GM21390 (cell line): ENCODE data around the gene DHRSX.
"Not testable (repeated sequence)": the region's sequence is repeated elsewhere in the genome, so short reads cannot be mapped to it uniquely, and the experiment has no call there.

ENCODE experiments used
- ATAC-seq: cut with Tn5 transposase; IDR thresholded peaks from one replicate; pipeline ENCODE4 v1.9.1; 2021; ENCODE audit not compliant: unreplicated experiment

DHRSX gene

DNA sequence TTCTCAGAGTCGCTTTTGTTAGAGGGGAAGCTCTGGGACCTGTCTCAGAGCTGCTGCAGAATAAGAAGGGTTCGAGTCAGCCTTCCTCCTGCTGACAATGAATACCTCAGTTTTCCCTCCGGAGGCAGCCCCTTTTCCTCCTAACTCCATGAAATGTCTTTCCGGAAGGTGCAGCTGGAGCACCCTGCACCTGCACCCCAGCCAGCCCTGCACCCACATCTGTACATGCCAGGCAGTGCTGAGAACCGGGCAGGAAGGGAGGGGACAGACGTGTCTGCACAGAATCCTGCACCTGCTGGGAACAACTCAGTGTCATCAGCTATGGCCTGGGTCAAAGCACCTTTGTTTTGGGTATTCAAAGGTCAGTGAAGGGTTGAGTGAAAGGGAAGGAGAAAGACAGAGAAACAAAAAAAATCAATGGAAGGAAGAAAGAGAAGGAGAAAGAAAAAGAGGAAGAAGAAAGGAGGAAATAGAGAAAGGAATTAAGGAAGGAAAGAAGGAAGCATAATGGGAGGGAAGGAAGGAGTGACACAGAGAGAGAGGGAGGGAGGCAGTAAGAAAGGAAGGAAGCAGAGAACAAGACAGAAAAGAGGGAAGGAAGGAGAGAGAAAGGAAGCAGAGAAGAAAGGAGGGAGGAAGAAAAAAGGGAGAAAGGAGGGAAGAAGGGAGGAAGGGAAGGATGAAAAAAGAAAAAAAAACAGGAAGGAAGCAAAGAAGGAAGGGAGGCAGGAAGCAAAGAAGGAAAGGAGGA lies 273.7 kb downstream of the DHRSX start:
- no peak for ATAC-seq

DNA sequence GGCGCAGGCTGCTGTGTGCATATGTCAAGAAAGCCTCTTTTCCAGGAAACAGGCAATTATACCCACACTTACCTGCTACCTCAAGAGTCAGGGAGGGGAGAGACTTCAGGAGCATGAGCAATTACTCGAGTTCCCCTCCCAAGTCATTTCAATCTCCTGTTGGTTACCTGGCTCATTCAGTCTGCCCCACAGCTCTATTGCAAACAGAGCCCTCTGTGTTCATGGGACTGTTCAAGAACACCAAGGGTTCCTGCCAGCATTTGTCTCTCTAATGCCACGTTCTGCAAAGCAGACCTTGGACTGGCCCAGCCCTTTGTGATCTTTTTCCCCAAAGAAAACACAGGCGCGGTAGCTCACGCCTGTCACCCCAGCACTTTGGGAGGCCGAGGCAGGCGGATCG lies 274.6 kb downstream of the DHRSX start:
- ATAC-seq = no peak

DNA sequence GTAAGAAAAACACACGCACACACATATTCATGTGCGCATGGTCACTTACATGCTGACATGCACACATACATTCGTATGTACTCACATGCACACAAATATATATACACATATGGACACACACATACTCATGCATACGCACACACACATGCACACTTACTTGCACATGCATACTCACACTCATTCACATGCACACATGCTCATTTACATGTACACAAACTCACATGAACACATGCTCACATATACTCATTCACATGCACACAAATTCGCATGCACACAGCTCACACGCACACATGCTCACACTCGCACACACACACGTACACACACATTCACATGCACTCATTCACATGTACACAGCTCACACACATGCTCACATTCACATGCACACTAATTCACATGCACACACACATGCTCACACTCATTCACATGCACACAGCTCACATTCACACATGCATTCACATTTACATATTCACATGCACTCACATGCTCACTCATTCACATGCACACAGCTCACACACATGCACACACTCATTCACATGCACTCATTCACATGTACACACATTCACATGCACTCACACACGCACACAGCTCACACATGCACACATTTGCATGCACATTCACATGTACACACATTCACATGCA lies 276.1 kb downstream of the DHRSX start:
- no peak for ATAC-seq

DNA sequence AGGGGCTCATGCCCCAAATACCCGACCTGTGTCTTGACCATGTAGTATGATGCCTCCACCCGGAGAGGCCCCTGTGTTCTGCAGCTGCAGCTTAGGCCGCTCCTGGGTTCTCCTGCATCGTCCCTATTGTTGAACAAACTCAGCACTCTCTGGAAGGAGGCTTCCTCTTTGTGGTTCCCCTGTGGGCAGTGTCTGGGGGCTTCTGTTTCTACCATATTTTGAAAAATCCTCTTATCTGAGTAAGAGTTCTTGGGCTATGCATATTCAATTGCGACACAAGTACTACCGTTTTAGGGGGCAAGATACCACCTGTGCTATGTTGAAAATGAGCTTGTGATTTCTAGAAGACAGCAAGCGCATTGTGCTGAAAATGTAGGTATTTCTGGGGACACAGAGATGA lies 276.6 kb downstream of the DHRSX start:
- no peak for ATAC-seq

DNA sequence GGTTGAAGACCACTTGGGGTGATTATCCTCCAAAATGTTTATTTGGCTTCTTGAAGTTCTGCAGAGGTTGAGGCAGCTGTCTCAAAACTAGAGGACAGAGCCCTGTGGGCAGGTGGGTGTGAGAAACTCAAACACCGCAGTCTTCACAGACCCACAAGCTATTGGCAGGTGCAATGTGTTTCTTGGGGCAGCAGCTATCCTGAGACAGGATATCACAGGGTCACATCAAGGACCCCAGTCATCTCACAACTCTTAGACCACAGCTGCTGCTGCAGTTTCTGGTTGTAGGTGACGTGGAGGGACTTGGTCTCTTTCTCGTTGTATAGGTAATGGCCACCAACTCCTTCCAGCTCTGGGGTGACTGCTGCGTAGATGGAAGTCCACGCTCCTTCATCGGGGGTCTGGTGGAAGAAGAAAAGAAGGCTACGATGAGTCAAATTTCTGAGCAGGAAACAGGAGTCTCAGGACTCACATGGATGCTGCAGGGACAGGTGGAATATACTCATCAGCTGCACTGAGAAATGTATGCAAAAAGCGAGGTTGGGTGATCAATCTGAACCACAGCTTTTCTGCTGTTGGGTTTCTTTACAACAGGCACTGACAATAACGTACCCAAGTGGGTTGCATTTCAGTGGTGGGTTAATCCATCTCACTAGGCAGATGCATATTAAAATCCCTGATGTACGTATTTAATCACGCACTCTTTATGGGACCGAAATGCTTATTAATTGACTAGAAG lies 279.8 kb downstream of the DHRSX start:
- ATAC-seq = no peak

DNA sequence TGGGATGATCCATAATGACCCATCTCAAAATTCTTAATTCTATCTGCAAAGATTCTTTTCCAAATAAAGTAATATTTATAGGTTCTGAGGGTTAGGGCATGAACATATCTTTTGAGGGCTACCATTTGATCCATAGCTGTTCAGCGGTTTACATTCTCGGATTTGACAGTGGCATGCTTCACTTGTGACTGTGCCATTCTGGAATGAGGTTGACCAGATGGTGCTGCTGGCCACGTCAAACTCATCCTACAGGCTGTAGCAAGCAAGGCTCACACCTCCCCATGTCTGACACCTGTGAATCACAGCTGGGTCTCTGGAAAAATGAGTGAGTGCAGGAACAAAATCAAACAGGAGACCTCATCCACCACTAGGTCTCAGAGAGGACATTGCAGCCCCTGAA lies 280.5 kb downstream of the DHRSX start:
- ATAC-seq = no peak

DNA sequence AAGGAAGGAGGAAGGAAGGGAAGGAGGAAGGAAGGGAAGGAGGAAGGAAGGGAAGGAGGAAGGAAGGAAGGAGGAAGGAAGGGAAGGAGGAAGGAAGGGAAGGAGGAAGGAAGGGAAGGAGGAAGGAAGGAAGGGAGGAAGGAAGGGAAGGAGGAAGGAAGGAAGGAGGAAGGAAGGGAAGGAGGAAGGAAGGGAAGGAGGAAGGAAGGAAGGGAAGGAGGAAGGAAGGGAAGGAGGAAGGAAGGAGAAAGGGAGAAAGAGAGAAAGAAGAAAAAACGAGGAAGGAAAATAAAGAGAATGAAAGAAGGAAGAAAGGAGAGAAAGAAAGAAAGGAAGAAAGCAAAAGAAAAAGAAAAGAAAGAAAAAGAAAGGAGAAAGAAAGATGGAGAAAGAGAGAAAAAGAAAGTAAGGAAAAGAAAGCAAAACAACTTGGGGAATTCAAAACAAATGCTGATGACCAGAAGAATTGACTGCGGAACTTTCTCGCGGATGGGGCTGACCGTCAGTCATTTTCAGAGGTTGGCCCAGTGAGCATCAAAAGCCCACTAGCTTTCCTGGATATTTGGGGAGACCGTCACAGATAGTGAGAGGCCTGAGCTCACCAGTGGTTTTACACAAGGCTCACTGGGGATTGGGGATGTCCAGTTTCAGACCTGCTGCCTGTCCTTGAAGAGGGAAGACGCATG lies 286.5 kb downstream of the DHRSX start:
- not testable (repeated sequence) for ATAC-seq

DNA sequence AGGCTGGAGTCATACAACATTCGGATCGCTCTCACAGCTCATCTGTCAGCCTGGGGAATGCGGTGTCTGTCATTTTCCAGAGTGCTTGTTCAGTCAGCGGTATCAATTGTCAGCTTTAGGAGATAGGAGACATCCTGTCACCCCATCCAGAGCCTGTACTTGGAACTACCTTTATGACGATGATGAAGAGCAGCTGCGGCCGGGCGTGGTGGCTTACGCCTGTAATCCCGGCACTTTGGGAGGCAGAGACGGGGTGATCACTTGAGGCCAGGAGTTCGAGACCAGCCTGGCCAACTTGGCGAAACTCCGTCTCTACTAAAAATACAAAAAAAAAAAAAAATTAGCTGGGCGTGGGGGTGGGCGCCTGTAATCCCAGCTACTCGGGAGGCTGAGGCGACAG lies 289.1 kb downstream of the DHRSX start:
- not testable (repeated sequence) for ATAC-seq

DNA sequence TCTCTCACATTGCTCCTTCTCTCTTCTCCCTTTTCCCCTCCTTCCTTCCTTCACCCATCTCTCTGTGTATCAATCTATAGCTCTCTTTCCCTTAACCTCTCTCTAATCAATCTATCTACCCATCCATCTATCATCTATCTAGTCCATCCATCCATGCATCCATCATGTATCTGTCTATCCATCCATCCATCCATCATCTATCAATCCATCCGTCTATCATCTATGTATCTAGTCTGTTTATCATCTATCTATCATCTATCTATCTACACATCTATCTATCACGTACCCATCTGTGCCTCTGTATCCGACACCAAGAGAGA lies 307.5 kb downstream of the DHRSX start:
- no peak for ATAC-seq

DNA sequence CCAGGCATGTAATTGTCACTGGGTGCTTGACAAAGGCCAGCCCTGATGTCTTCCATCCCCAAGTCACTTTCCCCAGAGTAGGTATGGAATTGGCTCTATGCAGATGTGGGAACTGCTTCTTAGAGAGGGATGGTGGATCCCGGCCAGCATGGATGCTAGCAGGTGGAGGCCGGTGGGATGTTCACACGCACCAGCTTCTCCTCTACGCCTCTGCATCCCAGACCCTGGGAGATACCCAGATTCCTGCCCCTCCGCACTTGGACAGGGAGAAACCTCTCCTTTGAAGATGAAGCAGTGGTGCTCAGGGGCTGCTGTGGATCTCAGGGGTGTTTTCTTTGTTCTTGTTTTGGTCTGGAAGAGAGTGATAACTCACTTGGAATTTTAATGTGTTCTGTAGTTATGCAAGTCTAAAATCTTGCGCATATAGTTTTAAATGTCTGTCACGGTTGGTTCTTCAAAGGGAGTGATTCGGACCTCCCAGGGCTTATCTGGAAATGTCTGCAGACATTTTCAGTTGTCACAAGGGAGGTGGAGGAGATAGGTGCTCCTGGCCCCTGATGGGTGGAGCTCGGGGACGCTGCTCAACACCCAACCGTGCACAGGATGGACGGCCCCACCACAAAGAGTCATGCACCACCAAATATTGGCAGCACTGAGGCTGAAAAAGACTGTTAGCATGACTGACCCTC lies 308.0 kb downstream of the DHRSX start:
- ATAC-seq = no peak

DNA sequence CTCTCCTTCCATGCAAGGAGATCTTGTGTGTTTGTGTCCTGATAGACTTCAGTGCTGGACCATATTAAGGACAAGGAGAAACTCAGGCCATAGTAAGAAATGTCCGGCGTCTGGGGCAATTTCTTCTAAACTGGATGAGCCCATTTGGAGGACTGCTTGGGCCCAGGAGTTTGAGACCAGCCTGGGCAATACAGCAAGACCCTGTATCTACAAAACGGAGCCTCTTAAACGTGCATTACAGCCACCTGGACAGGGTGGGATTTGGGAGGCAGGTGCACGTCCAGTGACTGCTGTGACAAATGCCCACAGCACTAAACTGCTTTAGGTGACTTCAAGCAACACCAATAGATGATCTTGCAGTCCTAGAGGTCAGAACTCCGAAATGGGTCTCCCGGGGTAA lies 311.9 kb downstream of the DHRSX start:
- ATAC-seq = no peak

DNA sequence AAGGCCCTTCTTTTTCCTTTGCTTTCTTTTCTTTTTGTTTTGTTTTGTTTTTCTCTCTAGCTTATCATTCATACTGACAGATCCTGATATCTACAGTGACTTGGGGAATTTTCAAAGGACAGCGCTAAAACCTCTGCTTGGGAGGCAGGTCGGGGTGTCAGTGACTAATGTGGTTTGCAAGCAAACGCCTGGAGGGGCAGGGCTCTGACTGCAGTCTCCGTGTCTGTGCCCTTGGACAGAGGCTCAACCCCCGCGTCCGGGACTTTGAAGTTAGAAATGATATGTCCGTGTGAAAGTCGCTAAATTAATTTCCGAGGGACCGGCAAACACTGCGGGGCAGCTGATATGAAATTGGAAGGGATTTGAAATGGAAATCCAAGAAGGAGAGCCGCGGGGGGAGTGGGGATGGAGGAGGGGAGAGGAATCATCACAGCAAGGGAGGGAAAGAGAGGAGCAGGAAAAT lies 312.4 kb downstream of the DHRSX start:
- no peak for ATAC-seq

DNA sequence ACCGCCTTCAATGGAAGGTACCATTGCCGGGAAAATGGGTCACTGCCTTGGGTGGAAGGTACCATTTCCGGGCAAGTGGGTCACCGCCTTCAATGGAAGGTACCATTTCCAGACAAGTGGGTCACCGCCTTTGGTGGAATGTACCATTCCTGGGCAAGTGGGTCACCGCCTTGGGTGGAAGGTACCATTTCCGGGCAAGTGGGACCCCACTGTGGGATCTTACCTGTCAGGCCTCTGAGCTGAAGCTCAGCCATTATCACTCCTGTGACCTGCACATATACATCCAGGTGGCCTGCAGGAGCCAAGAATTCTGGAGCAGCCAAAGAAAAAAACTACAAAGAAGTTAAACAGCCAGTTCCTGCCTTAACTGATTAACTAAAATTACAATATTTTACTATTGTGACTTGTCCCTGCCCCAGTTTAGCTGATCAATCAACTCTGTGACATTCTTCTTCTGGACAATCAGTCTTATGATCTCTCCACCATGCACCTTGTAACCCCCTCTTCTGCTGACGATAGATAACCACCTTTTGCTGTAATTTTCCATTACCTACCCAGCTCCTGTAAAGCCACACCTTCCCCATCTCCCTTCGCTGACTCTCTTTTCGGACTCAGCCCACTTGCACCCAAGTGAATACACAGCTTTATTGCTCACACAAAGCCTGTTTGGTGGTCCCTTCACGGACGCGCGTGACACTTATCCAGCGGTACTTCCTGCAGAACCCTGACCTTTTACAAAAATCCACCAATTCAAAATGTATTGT lies 313.2 kb downstream of the DHRSX start:
- no peak for ATAC-seq

DNA sequence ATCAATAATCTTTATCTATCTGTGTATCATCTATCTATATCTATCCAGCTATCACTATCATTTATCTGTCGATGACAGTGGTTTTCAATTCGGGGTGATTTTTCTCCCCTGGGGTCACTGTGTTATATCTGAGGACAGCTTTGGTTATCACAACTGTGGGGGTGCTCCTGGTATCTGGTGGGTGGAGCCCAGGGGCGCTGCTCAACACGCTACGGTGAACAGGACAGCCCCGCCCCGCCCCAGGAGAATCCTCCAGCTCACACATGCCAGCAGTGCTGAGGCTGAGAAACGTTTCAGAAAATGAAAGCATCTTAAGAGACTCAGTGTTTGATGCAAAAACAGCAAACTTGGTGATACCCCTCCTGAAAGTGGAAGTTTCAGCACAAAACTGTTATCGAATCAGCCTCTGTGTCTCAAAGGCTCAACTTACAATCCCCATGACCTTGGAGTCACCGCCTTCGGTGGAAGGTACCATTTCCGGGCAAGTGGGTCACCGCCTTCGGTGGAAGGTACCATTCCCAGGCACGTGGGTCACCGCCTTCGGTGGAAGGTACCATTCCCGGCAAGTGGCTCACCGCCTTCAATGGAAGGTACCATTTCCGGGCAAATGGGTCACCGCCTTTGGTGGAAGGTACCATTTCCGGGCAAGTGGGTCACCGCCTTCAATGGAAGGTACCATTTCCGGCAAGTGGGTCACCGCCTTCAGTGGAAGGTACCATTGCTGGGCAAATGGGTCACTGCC lies 315.3 kb downstream of the DHRSX start:
- ATAC-seq = no peak

DNA sequence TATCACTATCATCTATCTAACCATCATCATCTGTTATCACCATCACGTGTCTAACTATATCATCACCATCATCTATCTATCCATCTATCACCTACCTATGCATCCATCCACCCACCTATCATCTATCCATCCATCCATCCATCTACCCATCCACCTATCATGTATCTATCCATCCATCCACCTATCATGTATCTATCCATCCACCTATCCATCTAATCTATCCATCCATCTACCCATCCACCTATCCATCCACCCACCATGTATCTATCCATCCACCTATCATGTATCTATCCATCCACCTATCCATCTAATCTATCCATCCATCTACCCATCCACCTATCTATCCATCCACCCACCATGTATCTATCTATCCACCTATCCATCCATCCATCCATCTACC lies 316.7 kb downstream of the DHRSX start:
- ATAC-seq = no peak

DNA sequence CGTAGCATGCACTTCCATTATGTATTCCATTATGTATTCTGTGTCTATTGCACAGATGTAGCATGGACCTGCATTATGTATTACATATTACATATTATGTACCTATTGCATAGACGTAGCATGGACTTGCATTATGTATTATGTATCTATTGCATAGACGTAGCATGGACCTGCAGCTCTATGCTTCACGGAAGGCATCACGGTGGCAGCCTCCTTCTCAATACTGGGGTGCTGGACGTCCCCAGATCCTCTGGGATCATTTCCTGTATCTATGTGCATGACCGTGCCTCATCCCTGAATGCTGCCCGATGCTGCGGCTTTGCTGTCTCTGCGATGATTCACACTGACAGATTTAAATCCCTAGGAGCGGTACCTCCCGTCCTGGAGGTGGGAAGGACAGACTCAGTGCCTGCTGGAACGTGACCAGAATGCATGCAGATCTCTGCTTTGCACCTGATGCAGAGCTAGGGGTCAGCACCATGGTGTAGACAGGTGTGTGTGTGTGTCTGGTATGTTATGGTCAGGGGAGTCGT lies 317.5 kb downstream of the DHRSX start:
- ATAC-seq = no peak

DNA sequence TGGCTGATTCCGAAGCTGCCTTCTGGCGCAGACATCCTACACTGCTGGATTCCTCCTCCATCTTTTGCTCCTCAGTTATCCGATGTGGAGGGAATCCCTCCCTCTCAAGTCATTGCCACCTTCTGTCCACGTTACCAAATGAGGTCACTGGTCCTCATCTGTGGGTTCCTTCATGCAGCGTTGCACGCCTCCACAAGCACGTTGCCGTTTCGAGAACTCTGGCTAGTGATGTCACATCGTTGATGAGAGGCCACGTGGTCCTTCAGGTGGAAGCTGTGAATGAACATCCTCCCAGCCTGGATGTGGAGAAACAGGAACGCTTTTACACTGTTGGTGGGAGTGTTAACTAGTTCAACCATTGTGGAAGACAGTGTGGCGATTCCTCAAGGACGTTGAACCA lies 323.2 kb downstream of the DHRSX start:
- no peak for ATAC-seq

DNA sequence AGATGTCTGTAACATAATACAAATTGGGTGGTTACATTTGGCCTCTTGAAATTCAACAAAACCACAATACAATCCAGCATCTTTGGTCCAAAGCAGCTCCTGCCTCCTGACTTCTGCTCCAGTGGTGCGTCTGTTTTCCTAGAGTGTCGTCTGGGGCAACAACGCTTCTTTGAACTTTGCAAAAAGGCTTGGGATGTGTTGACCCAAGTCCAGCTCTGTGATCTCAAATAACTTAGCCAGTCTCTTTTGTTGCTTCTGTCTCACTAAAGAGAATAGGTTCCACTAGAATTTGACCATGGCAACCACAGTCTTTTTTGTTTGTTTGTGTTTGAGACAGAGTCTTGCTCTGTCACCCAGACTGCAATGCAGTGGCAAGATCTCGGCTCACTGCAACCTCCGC lies 324.0 kb downstream of the DHRSX start:
- ATAC-seq = no peak

DNA sequence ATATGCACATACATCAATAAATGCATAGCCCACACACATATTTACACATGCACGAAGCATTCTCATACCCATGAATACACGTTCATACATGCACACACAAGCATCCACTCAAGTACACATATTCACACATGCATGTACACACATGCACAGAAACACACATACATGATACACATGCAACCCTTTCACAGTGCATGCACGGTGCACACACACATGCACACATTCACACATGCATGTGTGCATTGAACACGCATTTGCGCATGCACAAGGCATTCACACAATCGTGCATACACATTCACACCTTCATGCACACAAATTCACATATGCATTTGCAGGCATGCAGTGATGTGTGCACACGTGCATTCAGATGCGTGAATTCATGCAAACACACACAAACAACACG lies 324.5 kb downstream of the DHRSX start:
- no peak for ATAC-seq
